ENCODE measurements around the gene RGL2. TPM values are rescaled to one million over a fixed set of nuclear protein-coding genes. Genes with fewer than 3 reads are reported as not detected.
A peak's percentile ranks its signal among the peaks of the same experiment; 100 is the strongest.

Gene RGL2
- total and polyA plus RNA-seq, 12 donors: 36.4 to 224 (median 85.4) TPM

GRCh38 chr6:33289784-33290315 lies 8.9 kb downstream of the RGL2 start:
- H3K9me3 ChIP-seq (replicated peaks in 1 of 3): no peaks in the 10 kb centered on the region
- H3K4me3 ChIP-seq: peak overlapping the region; percentile 2 to 81 (median 66)
- peak overlapping the region in 4 of 5 donors; percentile 32 to 80 (median 56) for H3K27ac ChIP-seq
- TF ChIP-seq POLR2A (IDR thresholded peaks at IDR 0.05) (no peak), CTCF (IDR thresholded peaks at IDR 0.05) (no peak)
- intact Hi-C loops (cut with DNase I): no loop called here
- DNase-seq: peak in 1 of 7 donors; percentile 14
- H3K27me3 ChIP-seq: no peaks in the 10 kb centered on the region
- 2 to 4% (median 3%) methylated on average over 13 to 14 of the region's 14 CpGs for WGBS, 4 donors
- H3K36me3 ChIP-seq (replicated peaks in 1 of 2): peaks cover 0 to 61% of the 10 kb centered on the region in 2 donors
- H3K4me1 ChIP-seq (replicated peaks in 1 of 2): peaks cover 5 to 21% of the 10 kb centered on the region in 2 donors

- Histone ChIP-seq H3K9me3 (replicated peaks in 1 of 3) (no peaks in the 10 kb centered on the region), H3K27ac (peak within 1 kb of the TSS in 4 of 5 donors; percentile 32 to 80 (median 56)), H3K4me3 (peak within 1 kb of the TSS; percentile 2 to 81 (median 66)), H3K27me3 (no peaks in the 10 kb centered on the region), H3K4me1 (replicated peaks in 1 of 2) (peaks cover 5 to 21% of the 10 kb centered on the region in 2 donors), H3K36me3 (replicated peaks in 1 of 2) (peaks cover 0 to 65% of the 10 kb centered on the region in 2 donors)
- intact Hi-C loops (cut with DNase I): no loop called here
- TF ChIP-seq POLR2A (IDR thresholded peaks at IDR 0.05) (peak in 1 of 2 donors; percentile 27), CTCF (IDR thresholded peaks at IDR 0.05) (no peak)
- 0 to 1% (median 0%) methylated on average over 35 to 43 of the region's 43 CpGs for WGBS, 4 donors
- peak; percentile 79 to 92 (median 86) for DNase-seq
Measured at GRCh38 chr6:33288921-33289783, 9.6 kb downstream of the RGL2 start, which contains the start of the genes PFDN6 and WDR46. Gene PFDN6 (plus strand): TSS chr6:33289601. CDS start chr6:33289857, 256 bp downstream. Gene WDR46 (minus strand): TSS chr6:33289239. CDS start chr6:33289170, 69 bp downstream.

GRCh38 chr6:33288141-33288920 lies 10.4 kb downstream of the RGL2 start:
- 10 to 16% (median 13%) methylated on average over 17 to 21 of the region's 21 CpGs for WGBS, 4 donors
- Histone ChIP-seq H3K9me3 (replicated peaks in 1 of 3) (no peaks in the 10 kb centered on the region), H3K27ac (peak overlapping the region in 3 of 5 donors; percentile 12 to 80 (median 55)), H3K4me3 (peak overlapping the region; percentile 2 to 81 (median 66)), H3K27me3 (no peaks in the 10 kb centered on the region), H3K36me3 (replicated peaks in 1 of 2) (peaks cover 0 to 65% of the 10 kb centered on the region in 2 donors), H3K4me1 (replicated peaks in 1 of 2) (peaks cover 5 to 21% of the 10 kb centered on the region in 2 donors)
- intact Hi-C loops (cut with DNase I): no loop called here
- DNase-seq: peak in 1 of 7 donors; percentile 19
- TF ChIP-seq CTCF (IDR thresholded peaks at IDR 0.05) (no peak), POLR2A (IDR thresholded peaks at IDR 0.05) (no peak)
